ENCODE results near the gene ATPAF2.

- TF ChIP-seq, protein P1, sequence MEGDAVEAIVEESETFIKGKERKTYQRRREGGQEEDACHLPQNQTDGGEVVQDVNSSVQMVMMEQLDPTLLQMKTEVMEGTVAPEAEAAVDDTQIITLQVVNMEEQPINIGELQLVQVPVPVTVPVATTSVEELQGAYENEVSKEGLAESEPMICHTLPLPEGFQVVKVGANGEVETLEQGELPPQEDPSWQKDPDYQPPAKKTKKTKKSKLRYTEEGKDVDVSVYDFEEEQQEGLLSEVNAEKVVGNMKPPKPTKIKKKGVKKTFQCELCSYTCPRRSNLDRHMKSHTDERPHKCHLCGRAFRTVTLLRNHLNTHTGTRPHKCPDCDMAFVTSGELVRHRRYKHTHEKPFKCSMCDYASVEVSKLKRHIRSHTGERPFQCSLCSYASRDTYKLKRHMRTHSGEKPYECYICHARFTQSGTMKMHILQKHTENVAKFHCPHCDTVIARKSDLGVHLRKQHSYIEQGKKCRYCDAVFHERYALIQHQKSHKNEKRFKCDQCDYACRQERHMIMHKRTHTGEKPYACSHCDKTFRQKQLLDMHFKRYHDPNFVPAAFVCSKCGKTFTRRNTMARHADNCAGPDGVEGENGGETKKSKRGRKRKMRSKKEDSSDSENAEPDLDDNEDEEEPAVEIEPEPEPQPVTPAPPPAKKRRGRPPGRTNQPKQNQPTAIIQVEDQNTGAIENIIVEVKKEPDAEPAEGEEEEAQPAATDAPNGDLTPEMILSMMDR (conservative IDR thresholded peaks at IDR 0.05; ENCODE audit: low read depth, low read length), result no peak
- TF ChIP-seq EZH2 (IDR thresholded peaks at IDR 0.05; ENCODE audit: low read length, unreplicated experiment) (no peak), EZH2phosphoT487 (IDR thresholded peaks at IDR 0.05; ENCODE audit: borderline replicate concordance, low read length) (no peak)
These were observed 40.6 kb upstream of the ATPAF2 start for GRCh38 chr17:18079543-18079942.
